Neural cell (in vitro differentiated cells): ENCODE results near the gene CDCA8.

Experiments used
- SMC3 ChIP-seq: fragments of 450-650 bp; conservative IDR thresholded peaks from 2 replicates; pipeline ENCODE4 v1.6.1; 2014; ENCODE audit warnings: antibody characterized with exemption, mild to moderate bottlenecking, moderate library complexity; ENCODE audit not compliant: poor library complexity
- TF ChIP-seq, protein P1 (sequence below): fragments of 450-650 bp; IDR thresholded peaks from 2 replicates; pipeline ENCODE4 v1.5.1; 2014; ENCODE audit warnings: antibody characterized with exemption, mild to moderate bottlenecking, moderate library complexity; ENCODE audit not compliant: poor library complexity, severe bottlenecking
- TF ChIP-seq, protein P2 (sequence below): IDR thresholded peaks from 2 replicates; pipeline ENCODE4 v1.6.1; 2012; ENCODE audit warnings: borderline replicate concordance

DNA sequence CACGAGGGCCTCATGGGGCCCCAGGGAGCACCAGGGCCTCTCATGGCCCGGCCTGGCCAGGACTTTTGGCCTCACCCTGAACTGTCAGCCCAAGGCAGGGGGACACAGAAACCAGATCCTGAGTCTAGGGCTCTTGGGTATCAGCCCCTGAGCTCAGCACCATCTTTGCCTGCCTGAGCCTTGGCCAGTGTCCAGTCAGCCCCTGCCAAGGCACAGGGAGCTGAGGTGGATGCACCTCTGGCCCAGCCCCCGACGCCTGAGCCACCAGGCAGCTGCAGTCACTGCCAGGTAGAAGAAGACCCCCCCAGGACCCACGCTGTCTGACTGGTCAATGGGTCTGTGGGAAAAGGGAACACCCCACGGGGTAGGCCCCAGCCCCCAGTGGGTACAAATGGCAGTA lies 25.3 kb downstream of the CDCA8 start:
- TF ChIP-seq SMC3, result no peak
- TF ChIP-seq, protein P1, sequence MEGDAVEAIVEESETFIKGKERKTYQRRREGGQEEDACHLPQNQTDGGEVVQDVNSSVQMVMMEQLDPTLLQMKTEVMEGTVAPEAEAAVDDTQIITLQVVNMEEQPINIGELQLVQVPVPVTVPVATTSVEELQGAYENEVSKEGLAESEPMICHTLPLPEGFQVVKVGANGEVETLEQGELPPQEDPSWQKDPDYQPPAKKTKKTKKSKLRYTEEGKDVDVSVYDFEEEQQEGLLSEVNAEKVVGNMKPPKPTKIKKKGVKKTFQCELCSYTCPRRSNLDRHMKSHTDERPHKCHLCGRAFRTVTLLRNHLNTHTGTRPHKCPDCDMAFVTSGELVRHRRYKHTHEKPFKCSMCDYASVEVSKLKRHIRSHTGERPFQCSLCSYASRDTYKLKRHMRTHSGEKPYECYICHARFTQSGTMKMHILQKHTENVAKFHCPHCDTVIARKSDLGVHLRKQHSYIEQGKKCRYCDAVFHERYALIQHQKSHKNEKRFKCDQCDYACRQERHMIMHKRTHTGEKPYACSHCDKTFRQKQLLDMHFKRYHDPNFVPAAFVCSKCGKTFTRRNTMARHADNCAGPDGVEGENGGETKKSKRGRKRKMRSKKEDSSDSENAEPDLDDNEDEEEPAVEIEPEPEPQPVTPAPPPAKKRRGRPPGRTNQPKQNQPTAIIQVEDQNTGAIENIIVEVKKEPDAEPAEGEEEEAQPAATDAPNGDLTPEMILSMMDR, result no peak
- TF ChIP-seq, protein P2, sequence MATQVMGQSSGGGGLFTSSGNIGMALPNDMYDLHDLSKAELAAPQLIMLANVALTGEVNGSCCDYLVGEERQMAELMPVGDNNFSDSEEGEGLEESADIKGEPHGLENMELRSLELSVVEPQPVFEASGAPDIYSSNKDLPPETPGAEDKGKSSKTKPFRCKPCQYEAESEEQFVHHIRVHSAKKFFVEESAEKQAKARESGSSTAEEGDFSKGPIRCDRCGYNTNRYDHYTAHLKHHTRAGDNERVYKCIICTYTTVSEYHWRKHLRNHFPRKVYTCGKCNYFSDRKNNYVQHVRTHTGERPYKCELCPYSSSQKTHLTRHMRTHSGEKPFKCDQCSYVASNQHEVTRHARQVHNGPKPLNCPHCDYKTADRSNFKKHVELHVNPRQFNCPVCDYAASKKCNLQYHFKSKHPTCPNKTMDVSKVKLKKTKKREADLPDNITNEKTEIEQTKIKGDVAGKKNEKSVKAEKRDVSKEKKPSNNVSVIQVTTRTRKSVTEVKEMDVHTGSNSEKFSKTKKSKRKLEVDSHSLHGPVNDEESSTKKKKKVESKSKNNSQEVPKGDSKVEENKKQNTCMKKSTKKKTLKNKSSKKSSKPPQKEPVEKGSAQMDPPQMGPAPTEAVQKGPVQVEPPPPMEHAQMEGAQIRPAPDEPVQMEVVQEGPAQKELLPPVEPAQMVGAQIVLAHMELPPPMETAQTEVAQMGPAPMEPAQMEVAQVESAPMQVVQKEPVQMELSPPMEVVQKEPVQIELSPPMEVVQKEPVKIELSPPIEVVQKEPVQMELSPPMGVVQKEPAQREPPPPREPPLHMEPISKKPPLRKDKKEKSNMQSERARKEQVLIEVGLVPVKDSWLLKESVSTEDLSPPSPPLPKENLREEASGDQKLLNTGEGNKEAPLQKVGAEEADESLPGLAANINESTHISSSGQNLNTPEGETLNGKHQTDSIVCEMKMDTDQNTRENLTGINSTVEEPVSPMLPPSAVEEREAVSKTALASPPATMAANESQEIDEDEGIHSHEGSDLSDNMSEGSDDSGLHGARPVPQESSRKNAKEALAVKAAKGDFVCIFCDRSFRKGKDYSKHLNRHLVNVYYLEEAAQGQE, result no peak
